ENCODE data around the gene TBR1. TPM values are rescaled to one million over a fixed set of nuclear protein-coding genes. Genes with fewer than 3 reads are reported as not detected.

Gene TBR1
- total and polyA plus RNA-seq, 2 of the 4 experiments (the other 2 are of a cell fraction) = not detected

DNA sequence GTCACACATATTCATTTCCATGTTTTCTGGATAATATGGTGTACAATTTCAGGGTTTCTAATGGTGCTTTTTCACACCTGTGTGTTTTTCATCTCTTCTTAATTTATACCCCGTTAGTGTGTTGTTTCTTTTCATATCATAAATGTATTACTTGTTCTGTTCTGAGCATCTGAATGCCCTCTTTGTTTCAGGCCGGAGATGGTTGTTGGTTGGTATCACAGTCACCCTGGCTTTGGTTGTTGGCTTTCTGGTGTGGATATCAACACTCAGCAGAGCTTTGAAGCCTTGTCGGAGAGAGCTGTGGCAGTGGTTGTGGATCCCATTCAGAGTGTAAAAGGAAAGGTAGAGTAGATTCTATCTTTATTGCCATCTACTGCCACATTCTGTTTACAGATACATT lies 45.1 kb upstream of the TBR1 start:
- Histone ChIP-seq H3K4me2 (ENCODE audit: low read depth, low read length) (no peak overlapping the region), H3K9ac (ENCODE audit: low read depth, low read length) (no peak overlapping the region), H2AK5ac (ENCODE audit: low read depth, low read length) (no peak overlapping the region), H4K20me1 (ENCODE audit: insufficient read depth, low read length) (no peaks in the 10 kb centered on the region; the same call in 1 of the 2 replicates), H3K14ac (replicated peaks; ENCODE audit: low read depth, low read length) (no peak overlapping the region), H3K9me3 (ENCODE audit: control insufficient read depth, insufficient read depth, low read length) (no peaks in the 10 kb centered on the region), H2BK120ac (ENCODE audit: low read depth, low read length) (no peak overlapping the region), H3K27ac (ENCODE audit: insufficient read depth, low read length) (no peak overlapping the region), H2BK20ac (ENCODE audit: low read depth, low read length) (no peak overlapping the region), H3K9me1 (ENCODE audit: insufficient read depth, low read length) (no peaks in the 10 kb centered on the region; the same call in 1 of the 2 replicates), H4K5ac (ENCODE audit: low read depth, low read length) (no peak overlapping the region), H4K91ac (ENCODE audit: insufficient read depth, low read depth, low read length) (no peak overlapping the region), H3K23ac (ENCODE audit: low read depth, low read length) (no peak overlapping the region), H4K8ac (ENCODE audit: low read depth in 2 of 2, low read length in 2 of 2) (no peak overlapping the region), H2AK9ac (replicated peaks; ENCODE audit: low read depth, low read length, poor library complexity) (no peak overlapping the region), H3K56ac (ENCODE audit: extremely low read depth, insufficient read depth, low read length) (no peak overlapping the region), H2AFZ (replicated peaks; ENCODE audit: low read length, poor library complexity) (no peak overlapping the region), H3K27me3 (ENCODE audit: control insufficient read depth, insufficient read depth, low read length) (no peaks in the 10 kb centered on the region), H3K18ac (ENCODE audit: low read depth, low read length) (no peak overlapping the region), H2BK15ac (ENCODE audit: low read depth, low read length) (no peak overlapping the region), H3K36me3 (ENCODE audit: control insufficient read depth, insufficient read depth, low read length) (peaks cover 2% of the 10 kb centered on the region), H3K4me1 (ENCODE audit: control insufficient read depth, insufficient read depth, low read length) (no peaks in the 10 kb centered on the region), H3K79me1 (ENCODE audit: low read depth in 1 of 2, low read length in 2 of 2) (peaks cover 5 to 27% of the 10 kb centered on the region in 2 experiments; a peak in 3 of 4 replicates), H2BK5ac (ENCODE audit: low read depth, low read length, poor library complexity, severe bottlenecking) (no peak overlapping the region), H3K4ac (ENCODE audit: low read depth, low read length) (no peak overlapping the region), H3K4me3 (ENCODE audit: insufficient read depth, low read depth, low read length) (no peak overlapping the region)
- no CpG with 5 or more reads among the region's 3 CpGs for WGBS, 2 experiments (ENCODE audit: extremely low coverage in 2 of 2, insufficient read length in 1 of 2)
- ChIA-PET POLR2A (ENCODE audit: unreplicated experiment) (no interaction called here), CTCF (no interaction called here)
- intact Hi-C loops (cut with micrococcal nuclease) (no loop called here), dilution Hi-C loops (cut with HindIII; ENCODE audit: low sequenced_read_pairs, unreplicated experiment) (no loop called here), in situ Hi-C loops (cut with MboI; ENCODE audit: low sequenced_read_pairs) (no loop called here)
- TF ChIP-seq RFX5 (IDR thresholded peaks at IDR 0.05; ENCODE audit: low read depth, low read length) = no peak
- TF ChIP-seq SMC3 (IDR thresholded peaks at IDR 0.05; ENCODE audit: low read depth, low read length) = no peak
- TF ChIP-seq CEBPB (IDR thresholded peaks at IDR 0.05; ENCODE audit: low read depth, low read length) = no peak
- no peak for TF ChIP-seq MAZ (IDR thresholded peaks at IDR 0.05; ENCODE audit: borderline replicate concordance, low read depth, low read length)
- TF ChIP-seq RAD21 (IDR thresholded peaks at IDR 0.05; ENCODE audit: low read length) = no peak
- TF ChIP-seq POLR2A (IDR thresholded peaks at IDR 0.05; ENCODE audit: low read depth, low read length) = no peak
- no peak for TF ChIP-seq FOS (IDR thresholded peaks at IDR 0.05; ENCODE audit: low read depth, low read length)
- TF ChIP-seq MXI1 (IDR thresholded peaks at IDR 0.05; ENCODE audit: borderline replicate concordance, low read depth, low read length) = no peak
- TF ChIP-seq BHLHE40 (IDR thresholded peaks at IDR 0.05; ENCODE audit: low read depth, low read length) = no peak
- no peak for TF ChIP-seq CTCF (conservative IDR thresholded peaks at IDR 0.05; ENCODE audit: low read depth, low read length)
- TF ChIP-seq, protein P1, sequence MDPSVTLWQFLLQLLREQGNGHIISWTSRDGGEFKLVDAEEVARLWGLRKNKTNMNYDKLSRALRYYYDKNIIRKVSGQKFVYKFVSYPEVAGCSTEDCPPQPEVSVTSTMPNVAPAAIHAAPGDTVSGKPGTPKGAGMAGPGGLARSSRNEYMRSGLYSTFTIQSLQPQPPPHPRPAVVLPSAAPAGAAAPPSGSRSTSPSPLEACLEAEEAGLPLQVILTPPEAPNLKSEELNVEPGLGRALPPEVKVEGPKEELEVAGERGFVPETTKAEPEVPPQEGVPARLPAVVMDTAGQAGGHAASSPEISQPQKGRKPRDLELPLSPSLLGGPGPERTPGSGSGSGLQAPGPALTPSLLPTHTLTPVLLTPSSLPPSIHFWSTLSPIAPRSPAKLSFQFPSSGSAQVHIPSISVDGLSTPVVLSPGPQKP (IDR thresholded peaks at IDR 0.05; ENCODE audit: borderline replicate concordance, low read depth, low read length) = no peak
- no peak for TF ChIP-seq CHD1 (IDR thresholded peaks at IDR 0.05; ENCODE audit: low read depth, low read length)
- TF ChIP-seq RCOR1 (IDR thresholded peaks at IDR 0.05; ENCODE audit: insufficient replicate concordance, low read length) = no peak
- no peak for TF ChIP-seq NFE2L2 (IDR thresholded peaks at IDR 0.05; ENCODE audit: low read depth, low read length)
- no TSS peak for BruUV-seq (replicated peaks)
- DNase-seq = no peak
- no peak for ATAC-seq (ENCODE audit: low read depth)
